ENCODE results near the gene FNBP1.

GRCh38 chr9:129962451-129962864 is 80.5 kb downstream of the FNBP1 start:
- TF ChIP-seq RAD21 (conservative IDR thresholded peaks at IDR 0.05 in 1 of 2, IDR thresholded peaks at IDR 0.05 in 1 of 2) (no peak), USF2 (IDR thresholded peaks at IDR 0.05) (no peak), KDM5A (IDR thresholded peaks at IDR 0.05) (no peak), CTCF (IDR thresholded peaks at IDR 0.05) (no peak), MYC (IDR thresholded peaks at IDR 0.05; ENCODE audit: borderline replicate concordance, low read length) (no peak), POLR2A (IDR thresholded peaks at IDR 0.05; ENCODE audit: low read length) (no peak), REST (IDR thresholded peaks at IDR 0.05) (no peak), CEBPB (IDR thresholded peaks at IDR 0.05) (no peak), MAX (IDR thresholded peaks at IDR 0.05) (no peak), MAZ (IDR thresholded peaks at IDR 0.05; ENCODE audit: borderline replicate concordance, low read depth, low read length) (no peak), POLR2AphosphoS2 (conservative IDR thresholded peaks at IDR 0.05; ENCODE audit: low read length) (no peak), KDM1A (IDR thresholded peaks at IDR 0.05; ENCODE audit: low read depth) (no peak), SMC3 (IDR thresholded peaks at IDR 0.05) (no peak)
